Neuronal stem cell (in vitro differentiated cells): Measurements from ENCODE around the gene MSX1.

Experiments
- DNase-seq: peaks from one replicate; pipeline ENCODE4 v3.0.0-alpha.2; 2013; ENCODE audit warnings: low spot score
- H2AFZ ChIP-seq: one replicate; pipeline ENCODE4 v1.6.1; 2013; ENCODE audit warnings: mild to moderate bottlenecking, low read length, inconsistent platforms
- H2AK5ac ChIP-seq: 2 replicates; pipeline ENCODE4 v1.6.1; 2013; ENCODE audit warnings: low read depth, mild to moderate bottlenecking, inconsistent platforms, low read length, moderate library complexity, mixed read lengths
- H2BK120ac ChIP-seq: 2 replicates; pipeline ENCODE4 v1.6.1; 2013; ENCODE audit warnings: low read depth, mild to moderate bottlenecking, inconsistent platforms, low read length, moderate library complexity, mixed read lengths
- H2BK12ac ChIP-seq: one replicate; pipeline ENCODE4 v1.6.1; 2013; ENCODE audit warnings: low read length, inconsistent platforms
- H2BK15ac ChIP-seq: 2 replicates; pipeline ENCODE4 v1.6.1; 2013; ENCODE audit warnings: mild to moderate bottlenecking, low read length, inconsistent platforms, mixed read lengths
- H2BK5ac ChIP-seq: one replicate; pipeline ENCODE4 v1.6.1; 2013; ENCODE audit warnings: inconsistent platforms, mild to moderate bottlenecking, low read length, moderate library complexity
- H3K14ac ChIP-seq: one replicate; pipeline ENCODE4 v1.6.1; 2013; ENCODE audit warnings: low read length, inconsistent platforms
- H3K18ac ChIP-seq: 2 replicates; pipeline ENCODE4 v1.6.1; 2013; ENCODE audit warnings: low read length, inconsistent platforms
- H3K23ac ChIP-seq: 2 replicates; pipeline ENCODE4 v1.6.1; 2013; ENCODE audit warnings: low read depth, mild to moderate bottlenecking, mixed read lengths, low read length, inconsistent platforms; ENCODE audit not compliant: poor library complexity
- H3K27ac ChIP-seq: replicated peaks from 3 replicates; pipeline ENCODE4 v1.5.1; 2013; ENCODE audit warnings: low read length, inconsistent platforms
- H3K27me3 ChIP-seq, 3 experiments: 2 replicates each; pipeline ENCODE4 v1.6.1; 2013; ENCODE audit warnings: low read length in 3 of 3, mild to moderate bottlenecking in 2 of 3, inconsistent platforms in 1 of 3, low read depth in 1 of 3, mixed read lengths in 1 of 3, moderate library complexity in 1 of 3; ENCODE audit not compliant: control insufficient read depth in 3 of 3, insufficient read depth in 3 of 3
- H3K36me3 ChIP-seq, 2 donors: replicated peaks in 1 of 2; 2 replicates each; pipeline ENCODE4 v1.6.1; 2013; ENCODE audit warnings: low read length in 2 of 2; ENCODE audit not compliant: control insufficient read depth in 2 of 2, insufficient read depth in 2 of 2
- H3K4ac ChIP-seq: 2 replicates; pipeline ENCODE4 v1.6.1; 2013; ENCODE audit warnings: inconsistent platforms, mild to moderate bottlenecking, low read length, moderate library complexity
- H3K4me1 ChIP-seq, 2 donors: 1 replicate in 1 of 2; 2 replicates in 1 of 2; pipeline ENCODE4 v1.6.1; 2013; ENCODE audit warnings: low read length in 2 of 2, low read depth in 1 of 2; ENCODE audit not compliant: control insufficient read depth in 2 of 2, insufficient read depth in 1 of 2
- H3K4me2 ChIP-seq: one replicate; pipeline ENCODE4 v1.6.1; 2013; ENCODE audit warnings: mild to moderate bottlenecking, low read length, inconsistent platforms; ENCODE audit not compliant: insufficient read depth, poor library complexity, severe bottlenecking
- H3K4me3 ChIP-seq, 2 donors: 2 replicates each; pipeline ENCODE4 v1.5.1; 2013; ENCODE audit warnings: low read length in 2 of 2, mild to moderate bottlenecking in 2 of 2, inconsistent platforms in 1 of 2, moderate library complexity in 1 of 2
- H3K79me1 ChIP-seq: one replicate; pipeline ENCODE4 v1.6.1; 2013; ENCODE audit warnings: low read depth, mild to moderate bottlenecking, inconsistent platforms, low read length, moderate library complexity
- H3K9ac ChIP-seq: one replicate; pipeline ENCODE4 v1.6.1; 2013; ENCODE audit warnings: mild to moderate bottlenecking, low read depth, low read length, inconsistent platforms; ENCODE audit not compliant: poor library complexity
- H3K9me3 ChIP-seq, 2 donors: replicated peaks in 1 of 2; 2 replicates each; pipeline versions ENCODE3 to v1.6.1; 2013; ENCODE audit warnings: low read length in 2 of 2, mild to moderate bottlenecking in 2 of 2, inconsistent platforms in 1 of 2, low read depth in 1 of 2, mixed read lengths in 1 of 2, moderate library complexity in 1 of 2; ENCODE audit not compliant: control insufficient read depth in 2 of 2, insufficient read depth in 1 of 2
- H4K8ac ChIP-seq: one replicate; pipeline ENCODE4 v1.6.1; 2013; ENCODE audit warnings: low read depth, mild to moderate bottlenecking, inconsistent platforms, low read length, moderate library complexity
- H4K91ac ChIP-seq: one replicate; pipeline ENCODE4 v1.6.1; 2013; ENCODE audit warnings: low read length, low read depth, mild to moderate bottlenecking, inconsistent platforms; ENCODE audit not compliant: poor library complexity
- WGBS, 2 donors: extraction: QIAGEN DNeasy Blood & Tissue Kit; methylation state at CpG; one replicate each; pipeline ENCODE4 v1.1.7; 2013; ENCODE audit warnings: missing lambda C conversion rate in 2 of 2, mixed read lengths in 1 of 2; ENCODE audit not compliant: insufficient read length in 2 of 2, insufficient replicate concordance in 1 of 2; ENCODE audit errors: extremely low coverage in 2 of 2; 5-methylcytosine and 5-hydroxymethylcytosine counted together

The MSX1 gene

GRCh38 chr4:4881432-4881831 lies 22.0 kb downstream of the MSX1 start:
- peaks cover 0 to 32% (median 0%) of the 10 kb centered on the region in 3 experiments for H3K27me3 ChIP-seq

GRCh38 chr4:4884611-4885010 lies 25.1 kb downstream of the MSX1 start:
- no peak overlapping the region for H3K23ac ChIP-seq
- no CpG with 5 or more reads among the region's 4 CpGs for WGBS, 2 donors
- no peak overlapping the region for H4K91ac ChIP-seq
- H2AFZ ChIP-seq, result no peak overlapping the region
- H2BK120ac ChIP-seq, result no peak overlapping the region
- H3K9ac ChIP-seq, result no peak overlapping the region
- H3K14ac ChIP-seq, result no peak overlapping the region
- no peak overlapping the region for H2BK15ac ChIP-seq
- peaks cover 0 to 2% of the 10 kb centered on the region in 2 donors for H3K9me3 ChIP-seq
- no peak overlapping the region for H4K8ac ChIP-seq
- no peak for DNase-seq
- H3K79me1 ChIP-seq, result no peaks in the 10 kb centered on the region
- no peak overlapping the region for H2AK5ac ChIP-seq
- H3K4me1 ChIP-seq, result no peaks in the 10 kb centered on the region
- H3K4me3 ChIP-seq, result no peak overlapping the region
- H3K27me3 ChIP-seq, result peaks cover 0 to 36% (median 0%) of the 10 kb centered on the region in 3 experiments
- H3K4ac ChIP-seq, result no peak overlapping the region
- H3K4me2 ChIP-seq, result no peak overlapping the region
- H2BK5ac ChIP-seq, result no peak overlapping the region
- H3K18ac ChIP-seq, result no peak overlapping the region
- no peaks in the 10 kb centered on the region for H3K36me3 ChIP-seq
- no peak overlapping the region for H2BK12ac ChIP-seq
- no peak overlapping the region for H3K27ac ChIP-seq

More at GRCh38 chr4:4881432-4881831, 22.0 kb downstream of the MSX1 start:
- Histone ChIP-seq H3K79me1 (no peaks in the 10 kb centered on the region), H3K4ac (no peak overlapping the region), H2BK15ac (no peak overlapping the region), H2AK5ac (no peak overlapping the region), H3K4me1 (no peaks in the 10 kb centered on the region), H4K91ac (no peak overlapping the region), H3K9ac (no peak overlapping the region), H2BK5ac (no peak overlapping the region), H3K36me3 (no peaks in the 10 kb centered on the region), H2AFZ (no peak overlapping the region), H3K18ac (no peak overlapping the region), H3K4me3 (no peak overlapping the region), H3K9me3 (no peaks in the 10 kb centered on the region), H3K27ac (no peak overlapping the region), H3K14ac (no peak overlapping the region), H3K4me2 (no peak overlapping the region), H2BK12ac (no peak overlapping the region), H4K8ac (no peak overlapping the region), H2BK120ac (no peak overlapping the region), H3K23ac (no peak overlapping the region)
- WGBS, 2 donors, result no CpG with 5 or more reads among the region's 2 CpGs
- no peak for DNase-seq

GRCh38 chr4:4887426-4887825 lies 28.0 kb downstream of the MSX1 start:
- peaks cover 0 to 2% of the 10 kb centered on the region in 2 donors for H3K9me3 ChIP-seq
- no peaks in the 10 kb centered on the region for H3K36me3 ChIP-seq
- no peak for DNase-seq
- no peak overlapping the region for H2BK15ac ChIP-seq
- no peaks in the 10 kb centered on the region for H3K4me1 ChIP-seq
- H2AK5ac ChIP-seq, result no peak overlapping the region
- no peaks in the 10 kb centered on the region for H3K79me1 ChIP-seq
- no CpG with 5 or more reads among the region's 5 CpGs for whole genome bisulfite sequencing, 2 donors
- no peak overlapping the region for H2AFZ ChIP-seq
- H2BK5ac ChIP-seq, result no peak overlapping the region
- no peak overlapping the region for H3K23ac ChIP-seq
- no peak overlapping the region for H2BK120ac ChIP-seq
- H3K27ac ChIP-seq, result no peak overlapping the region
- H4K8ac ChIP-seq, result no peak overlapping the region
- H3K14ac ChIP-seq, result no peak overlapping the region
- H3K4ac ChIP-seq, result no peak overlapping the region
- peaks cover 0 to 25% (median 2%) of the 10 kb centered on the region in 3 experiments for H3K27me3 ChIP-seq
- H3K9ac ChIP-seq, result no peak overlapping the region
- no peak overlapping the region for H3K4me3 ChIP-seq
- no peak overlapping the region for H3K18ac ChIP-seq
- H4K91ac ChIP-seq, result no peak overlapping the region
- no peak overlapping the region for H3K4me2 ChIP-seq
- no peak overlapping the region for H2BK12ac ChIP-seq

GRCh38 chr4:4888695-4889094 lies 29.2 kb downstream of the MSX1 start:
- Histone ChIP-seq H3K36me3 (no peaks in the 10 kb centered on the region), H3K23ac (no peak overlapping the region), H2BK120ac (no peak overlapping the region), H2BK5ac (no peak overlapping the region), H3K14ac (no peak overlapping the region), H3K4ac (no peak overlapping the region), H3K4me2 (no peak overlapping the region), H3K27ac (no peak overlapping the region), H4K8ac (no peak overlapping the region), H3K9ac (no peak overlapping the region), H2BK15ac (no peak overlapping the region), H3K79me1 (no peaks in the 10 kb centered on the region), H4K91ac (no peak overlapping the region), H3K4me1 (no peaks in the 10 kb centered on the region), H2AFZ (no peak overlapping the region), H3K4me3 (no peak overlapping the region), H3K27me3 (peaks cover 0 to 23% (median 3%) of the 10 kb centered on the region in 3 experiments), H3K9me3 (peaks cover 0 to 2% of the 10 kb centered on the region in 2 donors), H2BK12ac (no peak overlapping the region), H2AK5ac (no peak overlapping the region), H3K18ac (no peak overlapping the region)
- DNase-seq, result no peak
- no CpG with 5 or more reads among the region's 5 CpGs for WGBS, 2 donors
